GM21529 (cell line): ENCODE data around the gene PIGA.

ENCODE experiments used
- ATAC-seq: cut with Tn5 transposase; IDR thresholded peaks from one replicate; pipeline ENCODE4 v1.9.1; 2021; ENCODE audit not compliant: unreplicated experiment

The PIGA gene

GRCh38 chrX:15335135-15336022 lies at the start of gene PIGA:
Gene PIGA (minus strand): TSS chrX:15335523. CDS start chrX:15331930, 3,593 bp downstream.
- peak; percentile 99 for ATAC-seq

GRCh38 chrX:15384304-15384703 lies 49.0 kb upstream of the PIGA start, which contains the start of gene VEGFD:
Gene VEGFD (minus strand): TSS chrX:15384413. CDS start chrX:15383946, 467 bp downstream.
- ATAC-seq: no peak

- no peak for ATAC-seq
Observed at GRCh38 chrX:15382813-15383212, 47.5 kb upstream of the PIGA start.

GRCh38 chrX:15376956-15377355 lies 41.6 kb upstream of the PIGA start:
- no peak for ATAC-seq

- no peak for ATAC-seq
Observed at GRCh38 chrX:15373976-15374375, 38.7 kb upstream of the PIGA start.

GRCh38 chrX:15366506-15367352 lies 31.4 kb upstream of the PIGA start:
- ATAC-seq: no peak

- no peak for ATAC-seq
Observed at GRCh38 chrX:15359701-15360100, 24.4 kb upstream of the PIGA start.

- ATAC-seq: no peak
Observed at GRCh38 chrX:15358533-15358932, 23.2 kb upstream of the PIGA start.

GRCh38 chrX:15356444-15356843 lies 21.1 kb upstream of the PIGA start:
- no peak for ATAC-seq

- no peak for ATAC-seq
Observed at GRCh38 chrX:15350329-15350996, 15.1 kb upstream of the PIGA start.

GRCh38 chrX:15349046-15349445 lies 13.7 kb upstream of the PIGA start:
- ATAC-seq: peak; percentile 62

- no peak for ATAC-seq
Observed at GRCh38 chrX:15345976-15346375, 10.7 kb upstream of the PIGA start.

GRCh38 chrX:15344106-15344505 lies 8.8 kb upstream of the PIGA start:
- no peak for ATAC-seq

GRCh38 chrX:15343075-15343476 lies 7.8 kb upstream of the PIGA start:
- no peak for ATAC-seq

- ATAC-seq: no peak
Observed at GRCh38 chrX:15340867-15341266, 5.5 kb upstream of the PIGA start.

- no peak for ATAC-seq
Observed at GRCh38 chrX:15336023-15336413, 695 bp upstream of the PIGA start.

- no peak for ATAC-seq
Observed at GRCh38 chrX:15334561-15334960, 762 bp downstream of the PIGA start.

- ATAC-seq: no peak
Observed at GRCh38 chrX:15328821-15329220, 6.5 kb downstream of the PIGA start.

GRCh38 chrX:15328131-15328530 lies 7.2 kb downstream of the PIGA start:
- ATAC-seq: no peak

GRCh38 chrX:15322472-15322871 lies 12.9 kb downstream of the PIGA start:
- ATAC-seq: no peak

GRCh38 chrX:15322072-15322471 lies 13.3 kb downstream of the PIGA start:
- no peak for ATAC-seq
